ENCODE data around the gene RAB14.

DNA sequence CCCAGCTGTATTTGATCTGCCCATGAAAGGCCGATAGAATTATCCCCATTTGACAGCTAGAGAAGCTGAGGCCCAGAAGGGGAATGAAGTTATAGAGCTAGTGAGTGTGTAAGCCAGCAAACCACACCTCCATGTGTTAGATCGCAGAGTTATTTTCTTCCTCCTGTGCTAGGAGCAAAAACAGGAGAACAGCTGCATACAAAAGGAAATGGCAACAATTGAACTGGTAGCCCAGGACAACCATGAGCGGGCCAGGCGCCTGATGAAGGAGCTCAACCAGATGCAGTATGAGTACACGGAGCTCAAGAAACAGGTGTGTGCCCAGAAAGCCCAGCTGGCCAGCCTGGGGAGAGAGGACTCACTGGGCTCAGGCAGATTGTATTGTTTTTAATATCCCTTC, 30.4 kb downstream of the RAB14 start:
- TF ChIP-seq, protein P1, sequence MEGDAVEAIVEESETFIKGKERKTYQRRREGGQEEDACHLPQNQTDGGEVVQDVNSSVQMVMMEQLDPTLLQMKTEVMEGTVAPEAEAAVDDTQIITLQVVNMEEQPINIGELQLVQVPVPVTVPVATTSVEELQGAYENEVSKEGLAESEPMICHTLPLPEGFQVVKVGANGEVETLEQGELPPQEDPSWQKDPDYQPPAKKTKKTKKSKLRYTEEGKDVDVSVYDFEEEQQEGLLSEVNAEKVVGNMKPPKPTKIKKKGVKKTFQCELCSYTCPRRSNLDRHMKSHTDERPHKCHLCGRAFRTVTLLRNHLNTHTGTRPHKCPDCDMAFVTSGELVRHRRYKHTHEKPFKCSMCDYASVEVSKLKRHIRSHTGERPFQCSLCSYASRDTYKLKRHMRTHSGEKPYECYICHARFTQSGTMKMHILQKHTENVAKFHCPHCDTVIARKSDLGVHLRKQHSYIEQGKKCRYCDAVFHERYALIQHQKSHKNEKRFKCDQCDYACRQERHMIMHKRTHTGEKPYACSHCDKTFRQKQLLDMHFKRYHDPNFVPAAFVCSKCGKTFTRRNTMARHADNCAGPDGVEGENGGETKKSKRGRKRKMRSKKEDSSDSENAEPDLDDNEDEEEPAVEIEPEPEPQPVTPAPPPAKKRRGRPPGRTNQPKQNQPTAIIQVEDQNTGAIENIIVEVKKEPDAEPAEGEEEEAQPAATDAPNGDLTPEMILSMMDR (IDR thresholded peaks at IDR 0.05): no peak
- TF ChIP-seq POLR2A (IDR thresholded peaks at IDR 0.05): no peak
